Activated CD4-positive, alpha-beta T cell treated with anti-CD3 and anti-CD28 coated beads, Interleukin-2, amount 50 U/mL, for 1 hour (primary cell): Measurements from ENCODE around the gene ZDHHC6.
"Not testable (repeated sequence)": the region's sequence is repeated elsewhere in the genome, so short reads cannot be mapped to it uniquely, and the experiment has no call there.

ENCODE experiments used
- DNase-seq: peaks from one replicate; pipeline ENCODE4 v3.0.0-alpha.2; 2020

ZDHHC6 gene

GRCh38 chr10:112388548-112388947 is 58.2 kb downstream of the ZDHHC6 start:
- DNase-seq = no peak

GRCh38 chr10:112388056-112388455 is 58.7 kb downstream of the ZDHHC6 start:
- not testable (repeated sequence) for DNase-seq

GRCh38 chr10:112385201-112385600 is 61.5 kb downstream of the ZDHHC6 start:
- DNase-seq = no peak

GRCh38 chr10:112384141-112384540 is 62.6 kb downstream of the ZDHHC6 start:
- no peak for DNase-seq

- DNase-seq = no peak
Measured at GRCh38 chr10:112383325-112383724, 63.4 kb downstream of the ZDHHC6 start.

- no peak for DNase-seq
Measured at GRCh38 chr10:112382515-112383235, 64.0 kb downstream of the ZDHHC6 start.
